ENCODE data around the gene C10orf143. TPM values are rescaled to one million over a fixed set of nuclear protein-coding genes. Genes with fewer than 3 reads are reported as not detected.
A peak's percentile ranks its signal among the peaks of the same experiment; 100 is the strongest.
"Not testable (repeated sequence)": the region's sequence is repeated elsewhere in the genome, so short reads cannot be mapped to it uniquely, and the experiment has no call there.

C10orf143 gene
- total RNA-seq, 4 donors from 2014 or later = 1.5 to 8.6 (median 3.7) TPM

- Histone ChIP-seq H3K27ac (no peak overlapping the region), H3K4me1 (peaks cover 0 to 14% (median 3%) of the 10 kb centered on the region in 4 donors), H3K4me3 (no peak overlapping the region), H3K9me3 (no peaks in the 10 kb centered on the region), H3K27me3 (no peaks in the 10 kb centered on the region), H3K36me3 (no peaks in the 10 kb centered on the region)
- no peak for TF ChIP-seq POLR2A (IDR thresholded peaks at IDR 0.05)
- peak; percentile 47 to 81 (median 77) for TF ChIP-seq CTCF (IDR thresholded peaks at IDR 0.05)
- no peak for TF ChIP-seq EP300 (IDR thresholded peaks at IDR 0.05)
- 6 to 10% methylated on average over 10 of the region's 10 CpGs for WGBS, 2 donors
- peak in 1 of 2 donors; percentile 49 for DNase-seq (ENCODE audit: low spot score in 2 of 2)
These were observed 16.9 kb upstream of the C10orf143 start for GRCh38 chr10:130127364-130128061.

- no peak overlapping the region for H3K4me3 ChIP-seq
- peaks cover 0 to 21% (median 0%) of the 10 kb centered on the region in 4 donors for H3K9me3 ChIP-seq
- DNase-seq (ENCODE audit: low spot score in 2 of 2) = no peak
- no peak for TF ChIP-seq POLR2A (IDR thresholded peaks at IDR 0.05)
- no peak for TF ChIP-seq CTCF (IDR thresholded peaks at IDR 0.05)
- no peak for TF ChIP-seq EP300 (IDR thresholded peaks at IDR 0.05)
- H3K27me3 ChIP-seq = no peaks in the 10 kb centered on the region
- H3K36me3 ChIP-seq = no peaks in the 10 kb centered on the region
- no peak overlapping the region for H3K27ac ChIP-seq
- H3K4me1 ChIP-seq = no peaks in the 10 kb centered on the region
- 57 to 64% methylated on average over 13 of the region's 13 CpGs for WGBS, 2 donors
These were observed 11.0 kb upstream of the C10orf143 start for GRCh38 chr10:130121486-130122079.

- H3K4me1 ChIP-seq; H3K4me3 ChIP-seq; H3K36me3 ChIP-seq; H3K27me3 ChIP-seq; H3K27ac ChIP-seq; DNase-seq (ENCODE audit: low spot score in 2 of 2): not testable (repeated sequence)
- 71 to 76% methylated on average over 6 of the region's 6 CpGs for WGBS, 2 donors
- H3K9me3 ChIP-seq = peaks cover 0 to 21% (median 0%) of the 10 kb centered on the region in 4 donors
These were observed 6.9 kb upstream of the C10orf143 start for GRCh38 chr10:130117535-130117934.

- not testable (repeated sequence) for DNase-seq (ENCODE audit: low spot score in 2 of 2); H3K27ac ChIP-seq; H3K4me3 ChIP-seq; H3K36me3 ChIP-seq; H3K27me3 ChIP-seq
- Histone ChIP-seq H3K4me1 (peaks cover 0 to 15% (median 0%) of the 10 kb centered on the region in 4 donors), H3K9me3 (peaks cover 0 to 21% (median 0%) of the 10 kb centered on the region in 4 donors)
- 97 to 98% methylated on average over 4 of the region's 4 CpGs for WGBS, 2 donors
These were observed 6.3 kb upstream of the C10orf143 start for GRCh38 chr10:130116942-130117341.

GRCh38 chr10:130112821-130113220 is 2.2 kb upstream of the C10orf143 start:
- no peak for TF ChIP-seq POLR2A (IDR thresholded peaks at IDR 0.05)
- no peak for TF ChIP-seq EP300 (IDR thresholded peaks at IDR 0.05)
- TF ChIP-seq CTCF (IDR thresholded peaks at IDR 0.05) = no peak
- Histone ChIP-seq H3K27ac (no peak overlapping the region), H3K9me3 (peaks cover 0 to 9% (median 0%) of the 10 kb centered on the region in 4 donors), H3K4me3 (no peak overlapping the region), H3K4me1 (peaks cover 0 to 31% (median 11%) of the 10 kb centered on the region in 4 donors), H3K36me3 (no peaks in the 10 kb centered on the region), H3K27me3 (no peaks in the 10 kb centered on the region)
- 93 to 96% methylated on average over 3 of the region's 3 CpGs for WGBS, 2 donors
- no peak for DNase-seq (ENCODE audit: low spot score in 2 of 2)

GRCh38 chr10:130111852-130112180 is 1.2 kb upstream of the C10orf143 start:
- peak overlapping the region; percentile 88 to 94 (median 92) for H3K27ac ChIP-seq
- H3K9me3 ChIP-seq = no peaks in the 10 kb centered on the region
- H3K4me1 ChIP-seq = peaks cover 0 to 31% (median 11%) of the 10 kb centered on the region in 4 donors
- TF ChIP-seq EP300 (IDR thresholded peaks at IDR 0.05) (no peak), CTCF (IDR thresholded peaks at IDR 0.05) (no peak), POLR2A (IDR thresholded peaks at IDR 0.05) (no peak)
- DNase-seq (ENCODE audit: low spot score in 2 of 2) = no peak
- H3K4me3 ChIP-seq = peak overlapping the region; percentile 50 to 86 (median 68)
- H3K27me3 ChIP-seq = no peaks in the 10 kb centered on the region
- WGBS, 2 donors = 81 to 82% methylated on average over 6 of the region's 6 CpGs
- H3K36me3 ChIP-seq = no peaks in the 10 kb centered on the region

Data from tibial nerve (tissue), 4 donors.